GM12873 (cell line): ENCODE data around the gene AGBL4.

Experiments
- CTCF ChIP-seq: IDR thresholded peaks from 2 replicates; pipeline ENCODE4 v1.5.1; 2012; ENCODE audit warnings: low read depth, mild to moderate bottlenecking, moderate library complexity, low read length, control low read depth; ENCODE audit not compliant: insufficient read depth; ENCODE audit errors: missing control alignments

Gene AGBL4

GRCh38 chr1:49363628-49364027, 660.1 kb downstream of the AGBL4 start:
- TF ChIP-seq CTCF = no peak

DNA sequence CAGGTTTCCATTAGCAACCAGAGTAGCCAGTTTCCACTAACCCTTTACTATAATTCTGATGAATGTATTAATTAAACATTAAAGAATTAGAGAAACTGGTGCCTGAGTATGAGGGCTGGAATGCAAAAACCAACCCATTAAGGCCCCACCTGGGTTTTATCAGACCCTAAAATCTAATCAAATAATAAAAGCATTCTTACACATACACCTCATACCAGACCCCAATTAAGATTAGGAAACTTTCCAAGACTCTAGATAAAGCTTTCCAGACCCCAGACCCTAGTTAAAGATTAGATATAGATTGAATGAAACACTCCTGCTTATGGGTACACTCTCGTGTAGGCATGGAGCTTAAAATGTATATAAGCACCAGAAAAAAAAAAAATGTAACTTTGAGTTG, 665.7 kb downstream of the AGBL4 start:
- no peak for TF ChIP-seq CTCF

- no peak for TF ChIP-seq CTCF
These were observed 667.2 kb downstream of the AGBL4 start for GRCh38 chr1:49356594-49356993.

DNA sequence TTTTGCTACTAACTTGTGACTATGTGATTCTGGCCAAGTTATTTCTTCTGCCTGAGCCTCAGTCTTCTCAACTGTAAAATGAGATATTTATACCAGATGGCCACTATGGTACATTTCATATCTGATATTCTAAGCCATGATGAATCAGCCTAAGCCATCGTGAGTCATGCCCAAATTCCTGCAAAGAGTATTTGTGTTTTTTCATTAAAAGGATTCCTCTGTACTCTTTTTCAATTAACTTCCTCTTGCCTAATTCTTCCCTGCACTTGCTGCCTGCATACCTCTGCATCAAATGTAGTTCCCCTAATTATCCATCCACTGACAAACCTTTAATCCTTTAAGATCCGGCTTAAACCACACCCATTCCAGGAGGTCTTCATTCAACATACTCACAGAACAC, 672.0 kb downstream of the AGBL4 start:
- TF ChIP-seq CTCF = no peak

- no peak for TF ChIP-seq CTCF
These were observed 676.9 kb downstream of the AGBL4 start for GRCh38 chr1:49346767-49347349.

DNA sequence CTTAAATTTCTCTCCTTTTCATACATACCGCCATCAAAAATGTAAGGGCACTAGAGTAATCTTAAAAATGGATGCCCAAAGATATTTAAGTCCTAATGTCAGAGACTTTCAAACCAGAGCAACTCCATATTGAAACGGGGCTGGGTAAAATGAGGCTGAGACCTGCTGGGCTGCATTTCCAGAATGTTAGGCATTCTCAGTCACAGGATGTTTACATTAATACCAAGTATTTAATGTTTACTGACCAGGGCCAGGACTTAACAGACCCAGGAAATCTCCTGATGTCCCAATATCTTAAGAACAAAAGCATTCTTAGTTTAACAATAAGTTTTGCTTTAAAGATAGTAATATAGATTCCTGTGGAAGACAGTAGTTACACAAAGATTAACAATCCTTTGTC, 683.2 kb downstream of the AGBL4 start:
- TF ChIP-seq CTCF = no peak

DNA sequence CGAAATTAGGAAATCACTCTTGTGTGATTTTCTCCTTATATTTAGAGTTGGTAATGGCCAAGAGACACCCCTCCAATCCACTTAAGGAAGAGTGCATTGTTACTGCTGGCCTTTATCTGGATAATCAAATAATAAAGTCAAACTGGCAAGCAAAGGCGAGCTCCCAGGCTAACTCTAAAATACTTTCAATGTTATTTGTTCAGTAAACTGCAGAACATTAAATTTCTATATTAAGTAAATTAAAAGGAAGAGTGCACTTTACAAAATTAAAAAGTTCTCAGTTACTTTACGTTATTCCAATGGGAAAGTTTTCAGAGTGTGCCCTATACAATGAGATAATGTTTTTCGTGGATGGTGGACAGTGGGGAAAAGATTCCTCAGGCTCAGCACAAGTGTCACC, 684.7 kb downstream of the AGBL4 start:
- TF ChIP-seq CTCF = no peak
